ENCODE results near the gene SH3BP5.

DNA sequence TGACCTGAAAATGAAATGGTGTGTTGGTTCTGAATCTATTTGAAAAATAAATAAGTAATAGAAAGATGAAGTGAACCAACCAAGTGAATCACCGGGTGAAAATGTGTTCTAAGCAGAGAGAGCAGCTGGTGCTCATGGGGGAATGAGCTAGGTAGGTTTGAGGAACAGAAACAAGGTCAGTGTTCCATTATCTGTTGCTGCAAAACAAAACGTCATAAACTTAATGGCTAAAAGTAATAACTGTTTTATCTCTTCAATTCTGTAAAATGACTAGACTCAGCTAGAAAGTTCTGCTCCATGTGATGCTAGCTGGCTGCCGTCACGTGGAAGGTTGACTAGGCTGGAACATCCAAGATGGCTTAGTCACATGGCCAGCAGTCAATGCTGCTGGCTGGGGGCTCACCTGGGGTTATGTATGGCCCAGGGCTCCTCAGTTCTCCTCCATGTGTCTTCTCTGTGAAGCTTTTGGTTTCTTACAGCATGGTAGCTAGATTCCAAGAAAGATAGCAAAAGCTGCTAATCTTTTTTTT lies 13.3 kb upstream of the SH3BP5 start:
- TF ChIP-seq, protein P1, sequence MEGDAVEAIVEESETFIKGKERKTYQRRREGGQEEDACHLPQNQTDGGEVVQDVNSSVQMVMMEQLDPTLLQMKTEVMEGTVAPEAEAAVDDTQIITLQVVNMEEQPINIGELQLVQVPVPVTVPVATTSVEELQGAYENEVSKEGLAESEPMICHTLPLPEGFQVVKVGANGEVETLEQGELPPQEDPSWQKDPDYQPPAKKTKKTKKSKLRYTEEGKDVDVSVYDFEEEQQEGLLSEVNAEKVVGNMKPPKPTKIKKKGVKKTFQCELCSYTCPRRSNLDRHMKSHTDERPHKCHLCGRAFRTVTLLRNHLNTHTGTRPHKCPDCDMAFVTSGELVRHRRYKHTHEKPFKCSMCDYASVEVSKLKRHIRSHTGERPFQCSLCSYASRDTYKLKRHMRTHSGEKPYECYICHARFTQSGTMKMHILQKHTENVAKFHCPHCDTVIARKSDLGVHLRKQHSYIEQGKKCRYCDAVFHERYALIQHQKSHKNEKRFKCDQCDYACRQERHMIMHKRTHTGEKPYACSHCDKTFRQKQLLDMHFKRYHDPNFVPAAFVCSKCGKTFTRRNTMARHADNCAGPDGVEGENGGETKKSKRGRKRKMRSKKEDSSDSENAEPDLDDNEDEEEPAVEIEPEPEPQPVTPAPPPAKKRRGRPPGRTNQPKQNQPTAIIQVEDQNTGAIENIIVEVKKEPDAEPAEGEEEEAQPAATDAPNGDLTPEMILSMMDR (IDR thresholded peaks at IDR 0.05; ENCODE audit: low read depth, low read length) = no peak
- no peak for TF ChIP-seq EZH2phosphoT487 (IDR thresholded peaks at IDR 0.05; ENCODE audit: low read depth)
